ENCODE data around the gene SPRED1.

The SPRED1 gene

DNA sequence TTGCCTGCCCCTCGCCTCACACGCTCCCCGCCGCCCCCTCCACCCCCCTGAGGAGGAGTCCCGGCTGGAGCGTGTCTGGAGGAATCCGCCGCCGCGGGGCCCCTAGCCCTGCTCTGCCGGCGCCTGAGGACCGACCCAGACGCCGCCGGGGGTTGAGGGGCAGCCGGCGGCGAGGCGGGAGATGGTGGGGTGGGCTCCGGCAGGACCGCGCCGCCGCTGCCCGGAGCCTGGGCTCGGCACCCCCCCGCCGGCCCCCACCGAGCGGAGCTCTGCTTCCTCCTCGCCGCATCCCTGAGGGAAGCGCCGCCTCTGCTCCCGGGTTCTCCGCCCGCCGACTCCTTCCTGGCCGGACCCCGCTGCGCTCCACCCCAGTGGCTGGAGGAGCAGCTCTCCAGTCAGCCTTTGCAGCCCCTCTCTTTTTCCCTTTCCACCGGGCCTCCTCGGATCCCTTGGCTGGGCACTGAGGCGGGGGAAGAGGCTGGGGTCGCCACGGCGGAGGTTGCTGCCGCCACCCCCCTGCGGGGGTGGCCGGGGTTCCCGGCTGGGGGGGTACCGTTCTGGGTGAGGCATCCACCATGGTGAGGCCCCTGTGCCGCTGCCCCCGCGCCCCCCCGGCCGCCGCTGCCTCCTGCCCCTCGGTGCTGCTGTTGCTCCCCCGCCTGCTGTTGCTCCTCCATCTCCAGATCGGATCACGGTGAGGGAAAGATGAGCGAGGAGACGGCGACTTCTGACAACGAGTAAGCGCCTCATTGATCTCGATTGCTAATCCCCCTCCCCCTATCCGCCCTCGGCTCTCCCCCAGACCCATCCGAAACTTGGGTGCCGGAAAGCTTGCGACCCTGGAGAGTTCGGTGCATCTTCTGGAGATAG, at the start of gene SPRED1:
Gene SPRED1 (plus strand): TSS at position 356 of the 870 bp plus-strand sequence. CDS start 350 bp downstream, at position 706.
- DNase-seq = no peak

DNA sequence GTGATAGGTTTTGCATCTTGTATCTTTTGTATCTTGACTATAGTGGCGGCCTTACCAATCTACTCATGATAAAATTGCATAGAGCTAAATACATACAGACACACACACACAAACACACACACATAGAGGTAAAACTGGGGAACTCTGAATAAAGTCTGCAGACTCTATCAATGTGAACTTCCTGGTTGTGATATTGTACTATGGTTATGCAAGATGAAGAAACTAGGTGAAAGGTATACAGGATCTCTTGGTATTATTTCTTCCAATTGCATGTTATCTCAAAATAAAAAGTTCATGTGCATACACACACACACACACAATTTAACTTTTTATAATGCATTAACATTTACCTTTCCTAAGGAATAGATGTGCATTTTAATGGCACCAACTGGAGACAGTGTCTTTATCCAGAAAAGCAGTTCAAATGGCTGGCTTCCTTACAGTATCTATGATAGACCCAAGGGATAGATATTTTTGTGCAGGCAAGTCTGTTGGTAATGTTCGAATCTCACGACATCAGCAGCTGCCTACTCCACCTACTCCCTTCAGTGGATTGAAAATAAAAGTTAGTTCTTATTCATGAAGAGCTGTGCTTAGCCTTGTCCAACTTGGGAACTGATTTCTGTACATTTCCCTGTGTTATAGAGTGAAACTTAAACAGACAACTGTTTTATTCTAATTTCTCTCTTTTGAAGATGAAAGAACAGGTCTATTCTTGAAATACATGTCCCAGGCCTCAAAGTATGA, 46.9 kb upstream of the SPRED1 start:
- no peak for DNase-seq

DNA sequence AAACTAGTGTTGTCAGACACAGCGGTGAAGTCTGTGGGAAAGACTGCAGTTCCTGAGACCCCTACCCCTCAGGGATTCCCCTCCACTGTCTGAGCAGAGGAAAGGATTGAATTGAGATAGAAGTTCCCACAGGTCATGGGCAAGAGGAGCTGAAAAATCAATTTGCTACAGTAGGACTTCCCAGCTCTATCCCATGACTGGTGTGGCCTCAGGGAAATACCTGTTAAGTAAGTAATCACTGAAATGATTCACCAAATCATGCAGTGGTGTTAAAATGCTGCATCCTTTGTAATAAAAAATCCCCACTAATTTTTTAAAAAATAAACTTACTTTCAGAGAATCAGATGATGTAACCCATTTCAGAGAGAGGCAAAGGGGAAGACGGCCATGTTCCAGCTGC, 45.0 kb upstream of the SPRED1 start:
- no peak for DNase-seq

DNA sequence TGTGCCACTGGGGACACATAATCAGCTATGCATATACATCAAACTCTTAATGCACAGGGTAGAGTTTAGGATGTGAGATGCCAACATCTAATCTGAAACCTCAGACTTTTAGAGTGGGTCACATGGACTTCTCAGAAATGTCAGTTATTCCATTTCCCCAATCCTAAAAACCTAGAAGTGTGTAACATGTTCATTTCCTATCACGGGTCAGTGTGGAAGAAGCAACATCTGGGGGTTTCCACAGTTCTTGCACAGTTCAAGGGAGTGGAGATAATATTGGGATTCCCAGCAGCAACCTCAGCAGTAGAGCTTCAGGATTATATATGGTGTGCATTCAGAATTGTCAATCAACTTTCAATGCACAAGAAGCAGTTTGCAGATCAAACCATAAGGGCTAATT, 44.4 kb upstream of the SPRED1 start:
- no peak for DNase-seq

DNA sequence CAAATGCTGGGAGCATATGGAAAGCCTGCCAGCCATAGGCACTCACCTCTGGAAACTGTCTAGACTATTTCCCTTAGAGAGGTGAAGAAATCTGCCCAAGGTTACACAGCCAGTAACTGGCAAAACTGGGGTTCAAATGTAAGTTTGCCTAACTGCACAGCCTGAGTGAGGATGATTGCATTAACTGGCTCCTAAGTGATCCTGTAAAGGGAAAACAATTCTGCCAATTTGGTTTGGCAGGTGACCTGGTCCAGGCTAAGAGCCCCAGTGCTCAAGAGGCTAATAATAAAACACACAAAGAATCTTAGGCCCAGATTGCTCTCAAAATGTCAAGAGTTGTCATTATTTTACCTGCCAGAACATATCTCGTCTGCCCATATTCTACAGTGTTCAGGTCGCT, 43.9 kb upstream of the SPRED1 start:
- no peak for DNase-seq

DNA sequence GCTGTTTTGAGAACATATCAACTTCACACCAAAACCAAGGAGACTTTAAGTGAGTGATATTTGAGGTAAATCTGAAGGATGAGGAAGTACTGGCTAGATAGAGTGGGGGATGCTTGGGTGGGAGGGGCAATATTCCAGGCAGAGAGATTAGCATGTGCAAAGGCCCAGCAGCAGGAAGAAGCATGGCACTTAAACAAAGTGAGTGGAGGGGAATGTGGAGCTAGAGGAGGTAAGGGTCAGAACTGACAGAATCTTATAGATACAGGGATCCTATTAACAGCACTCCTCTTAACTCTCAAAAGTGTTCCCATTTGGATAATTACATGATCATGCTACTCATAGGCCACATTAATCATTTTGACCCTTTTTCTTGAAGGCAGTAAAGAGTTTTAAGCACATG, 41.4 kb upstream of the SPRED1 start:
- no peak for DNase-seq

DNA sequence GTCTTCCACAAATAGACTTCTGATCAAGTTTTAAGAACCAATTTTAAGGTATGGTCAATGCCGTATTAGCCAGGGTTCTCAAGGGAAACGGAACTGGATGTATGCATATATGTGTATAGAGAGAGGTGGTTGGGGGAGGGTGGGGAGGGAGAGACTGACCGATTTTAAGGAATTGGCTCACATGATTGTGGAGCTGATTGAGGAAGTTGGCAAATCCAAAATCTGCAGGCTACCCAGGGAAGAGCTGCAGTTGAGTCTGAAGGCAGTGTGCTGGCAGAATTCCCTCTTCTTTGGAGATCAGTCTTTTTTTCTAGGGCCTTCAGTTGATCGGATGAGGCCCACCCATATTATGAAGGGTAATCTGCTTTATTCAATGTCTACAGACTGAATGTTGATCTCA, 40.8 kb upstream of the SPRED1 start:
- DNase-seq = no peak

DNA sequence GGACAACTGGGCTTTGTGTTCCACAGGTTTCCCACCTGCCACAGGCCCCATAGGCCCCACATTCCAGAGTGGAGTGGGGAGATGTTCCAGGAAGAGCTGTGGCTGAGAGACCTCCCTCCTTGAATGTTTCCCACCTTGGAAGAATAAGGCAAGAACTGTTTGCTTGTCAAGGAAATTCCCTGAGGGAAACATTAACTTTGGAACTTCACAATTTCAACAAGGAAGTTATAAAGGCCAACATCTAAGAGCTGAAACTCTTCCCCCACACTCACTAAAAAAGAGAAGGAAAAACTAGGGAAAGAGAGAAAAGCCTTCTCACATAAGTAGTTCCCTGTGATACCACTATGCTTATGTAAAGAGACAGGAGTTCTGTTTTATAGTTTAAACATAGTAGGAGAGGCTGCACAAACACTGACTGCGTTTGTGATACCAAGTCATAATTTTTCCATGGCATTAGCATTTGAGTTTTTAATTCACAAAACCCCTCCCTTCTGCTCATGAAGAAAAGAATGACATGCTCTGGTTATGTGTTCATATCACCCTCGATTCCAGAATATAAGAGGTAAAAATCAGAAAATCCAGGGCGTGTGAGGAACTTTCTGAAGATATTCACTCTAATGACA, 39.8 kb upstream of the SPRED1 start:
- no peak for DNase-seq

DNA sequence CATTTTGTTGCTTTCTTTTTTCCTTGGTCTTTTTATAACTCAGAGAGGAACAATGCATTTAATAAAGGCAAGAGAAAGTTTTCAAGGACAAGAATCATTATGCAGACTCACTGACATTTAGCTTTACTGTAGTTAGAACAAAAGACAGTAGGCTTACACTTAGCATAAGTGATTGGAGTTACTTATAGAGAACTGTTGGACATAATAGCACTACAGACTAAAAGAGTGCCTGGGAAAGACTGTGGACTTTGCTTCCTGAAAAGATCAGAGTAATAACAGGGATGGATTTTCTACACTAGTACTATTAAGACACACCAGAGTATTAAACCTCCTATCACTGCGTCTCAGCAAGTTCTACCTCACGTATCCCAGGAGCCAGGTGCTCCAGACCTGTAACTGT, 39.3 kb upstream of the SPRED1 start:
- DNase-seq = no peak

DNA sequence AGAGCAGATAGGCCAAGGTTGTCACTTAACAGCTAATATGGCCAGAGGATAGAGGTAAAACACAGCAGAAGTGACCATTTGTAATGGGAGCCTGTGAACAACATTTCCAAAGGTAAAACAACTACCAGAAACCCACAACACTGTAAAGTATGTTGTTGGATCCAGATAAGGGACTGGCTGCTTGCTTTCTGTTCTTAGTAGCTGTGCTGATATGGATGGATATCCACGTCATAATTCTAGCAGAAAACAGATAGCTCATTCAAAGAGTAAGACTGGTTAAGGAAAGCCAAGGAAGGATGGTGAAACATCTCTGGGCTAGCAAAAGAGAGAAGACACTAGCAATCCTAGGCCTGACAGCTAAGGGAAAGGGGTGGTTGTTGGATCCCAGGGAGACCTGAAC, 36.9 kb upstream of the SPRED1 start:
- no peak for DNase-seq

DNA sequence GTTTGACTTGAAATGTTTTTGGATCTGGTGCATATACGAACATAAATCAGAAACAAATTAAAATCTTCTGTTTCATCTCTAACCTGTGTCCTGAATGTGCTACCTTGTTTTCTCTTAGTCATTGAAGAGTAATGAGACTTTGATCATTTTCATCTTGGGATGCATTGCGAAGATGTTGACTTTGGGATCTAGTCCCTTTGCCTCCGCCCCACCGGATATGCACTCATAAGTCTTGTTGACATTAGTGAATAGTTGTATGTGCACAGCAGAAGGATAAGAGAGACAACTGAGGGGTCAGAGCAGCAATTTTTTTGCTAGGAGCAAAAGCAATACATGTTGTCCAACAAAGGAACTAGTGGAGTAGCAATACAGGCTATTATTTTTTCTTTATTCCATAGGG, 35.9 kb upstream of the SPRED1 start:
- no peak for DNase-seq

DNA sequence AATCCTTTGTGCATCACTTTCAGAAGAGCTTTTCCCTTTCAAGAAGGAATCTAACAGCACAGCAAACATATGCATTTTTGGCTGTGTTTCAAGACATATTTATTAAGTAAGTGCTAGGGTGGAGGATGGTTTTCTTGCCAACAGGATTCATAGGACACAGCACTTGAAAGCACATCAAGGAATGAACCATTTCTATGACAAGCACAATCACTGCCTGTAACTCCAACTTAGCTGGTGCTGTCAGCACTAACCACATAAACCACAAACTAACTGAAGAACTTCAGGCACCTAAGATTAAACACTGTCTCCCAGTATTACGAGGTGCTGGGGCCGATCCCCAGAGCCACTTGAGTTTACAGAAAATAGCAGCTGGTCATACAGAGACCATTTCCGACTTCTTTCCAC, 35.4 kb upstream of the SPRED1 start:
- DNase-seq = peak; percentile 8

DNA sequence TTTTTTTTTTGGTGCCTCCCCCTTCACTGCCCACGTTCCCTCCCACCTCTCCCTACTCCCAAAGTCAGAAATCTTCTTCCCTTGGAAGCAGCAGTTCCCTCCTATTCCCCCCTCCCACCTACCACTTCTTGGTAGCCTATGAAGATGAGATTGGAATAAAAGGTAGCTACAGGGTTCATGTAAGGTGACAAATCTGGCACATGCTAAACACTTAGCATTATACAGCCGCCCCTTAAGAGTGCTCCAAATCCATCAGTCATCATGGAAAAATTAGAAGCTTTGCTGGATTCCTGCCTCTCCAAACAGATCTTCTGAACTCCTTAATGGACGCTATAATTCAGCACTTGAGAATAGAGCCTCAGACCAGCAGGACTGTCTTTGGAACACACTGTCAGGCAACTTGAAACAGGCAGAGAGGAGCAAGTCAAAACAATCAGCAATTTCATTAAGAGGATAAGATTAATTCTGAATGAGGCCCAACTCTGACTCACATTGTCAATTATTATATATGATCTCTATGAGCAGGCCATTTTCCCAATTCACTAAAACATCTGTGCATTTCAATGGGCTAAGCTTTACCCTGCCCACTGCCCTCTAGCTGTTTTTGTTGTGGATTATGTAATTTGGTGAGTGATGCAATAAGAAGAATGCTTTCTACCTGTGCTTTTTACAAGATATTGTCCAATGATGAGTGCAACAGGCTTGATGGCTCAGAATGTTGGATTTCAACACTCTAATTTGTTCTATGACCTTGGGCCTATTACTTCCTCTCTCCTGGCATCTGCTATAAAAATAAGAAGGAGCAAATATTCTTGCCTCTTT, 34.6 kb upstream of the SPRED1 start:
- DNase-seq = peak; percentile 12

DNA sequence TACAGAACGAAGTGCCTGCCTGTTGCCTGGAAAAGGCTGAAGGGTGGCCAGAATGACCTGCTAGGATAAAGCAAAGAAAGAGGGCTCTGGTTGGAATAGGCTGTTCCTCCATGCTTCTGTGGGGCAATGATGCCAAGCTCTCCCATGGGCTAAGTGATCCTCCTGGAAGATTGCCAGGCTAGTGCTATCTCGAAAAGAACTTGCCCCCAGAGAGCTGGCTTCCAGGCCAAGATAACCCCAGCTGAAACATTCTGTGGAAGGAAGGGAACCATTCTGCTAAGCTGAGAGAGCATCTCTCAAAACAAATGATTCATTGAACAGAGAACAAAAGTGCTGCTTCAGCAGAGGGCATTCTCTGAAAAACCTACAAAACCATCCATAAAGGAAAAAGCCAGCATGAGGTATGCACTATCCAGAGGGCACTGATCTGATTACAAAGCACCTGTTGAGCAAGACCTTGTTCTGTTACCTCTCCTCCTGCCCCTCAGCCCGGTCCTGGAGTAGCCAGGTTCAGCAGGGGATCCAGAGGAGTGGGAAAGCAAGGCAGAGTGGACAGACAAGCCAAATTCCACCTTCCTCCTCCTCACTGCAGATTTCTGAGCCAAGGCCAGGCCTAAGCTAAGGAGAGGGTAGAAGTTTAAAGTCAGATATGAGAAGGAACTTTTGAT, 31.9 kb upstream of the SPRED1 start:
- DNase-seq = no peak

DNA sequence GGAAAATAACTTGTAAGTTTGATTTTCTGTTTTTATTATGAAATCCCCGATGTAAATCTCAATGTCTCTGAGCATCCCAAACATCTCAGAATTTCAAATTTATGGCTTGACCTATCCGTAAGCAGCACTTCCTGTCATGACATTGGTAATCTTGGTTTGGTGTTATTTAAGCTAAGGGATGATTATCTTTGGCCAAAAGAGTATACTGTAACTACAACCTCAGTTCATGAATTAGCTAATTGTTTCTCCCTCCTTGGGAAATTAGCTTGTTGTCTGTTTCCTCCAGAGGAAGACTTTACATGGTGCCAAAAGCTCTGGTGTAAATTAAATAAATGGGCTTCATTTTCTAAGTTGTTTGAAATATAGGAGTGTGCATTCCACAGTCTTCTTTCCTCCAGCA, 28.1 kb upstream of the SPRED1 start:
- DNase-seq = no peak

DNA sequence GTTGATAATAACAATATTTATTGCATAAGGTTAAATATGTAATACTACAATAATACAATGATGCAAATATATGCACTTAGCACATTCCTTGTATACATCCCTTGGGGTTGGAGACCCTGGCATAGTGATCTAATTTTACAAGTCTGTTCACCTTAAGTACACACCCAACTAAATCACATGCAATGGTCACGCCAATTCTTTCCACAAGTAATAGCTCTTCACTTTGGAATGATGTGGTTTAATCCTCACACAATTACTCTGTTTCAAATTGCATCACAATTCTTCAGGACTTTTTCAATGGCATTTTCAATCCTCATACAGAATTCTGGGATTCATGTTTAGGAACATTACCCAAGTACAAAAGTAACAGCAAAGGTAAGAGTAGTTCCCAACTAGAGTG, 27.3 kb upstream of the SPRED1 start:
- no peak for DNase-seq

DNA sequence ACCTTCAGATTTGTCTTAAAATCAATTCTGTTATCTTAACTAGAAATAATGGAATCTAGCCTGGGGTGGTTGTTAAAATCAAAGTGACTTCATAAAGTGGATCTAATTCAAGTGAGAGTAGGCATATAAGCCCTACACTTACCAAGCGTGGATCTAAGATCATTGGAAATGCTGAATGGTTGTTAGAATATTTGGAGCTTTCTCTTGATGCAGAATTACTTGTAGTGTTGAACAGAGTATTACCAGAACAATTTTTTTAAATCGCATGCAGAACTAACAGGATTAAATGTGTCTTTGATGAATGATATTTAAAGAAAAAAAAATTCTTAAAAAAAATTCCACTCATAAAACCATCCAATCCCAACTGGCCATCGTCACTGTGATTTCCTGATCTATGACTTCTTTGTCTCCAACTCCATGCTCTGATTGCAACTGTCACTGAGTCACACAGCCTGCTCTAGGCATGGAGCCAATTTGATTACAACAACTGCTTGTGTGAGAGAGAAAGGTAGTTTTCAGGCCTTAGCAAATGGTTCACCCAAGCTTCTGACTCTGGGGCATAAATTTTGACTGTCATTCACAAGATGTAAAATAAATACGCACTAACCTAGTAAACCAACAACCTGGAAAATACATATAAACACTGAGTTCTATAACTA, 25.9 kb upstream of the SPRED1 start:
- no peak for DNase-seq

DNA sequence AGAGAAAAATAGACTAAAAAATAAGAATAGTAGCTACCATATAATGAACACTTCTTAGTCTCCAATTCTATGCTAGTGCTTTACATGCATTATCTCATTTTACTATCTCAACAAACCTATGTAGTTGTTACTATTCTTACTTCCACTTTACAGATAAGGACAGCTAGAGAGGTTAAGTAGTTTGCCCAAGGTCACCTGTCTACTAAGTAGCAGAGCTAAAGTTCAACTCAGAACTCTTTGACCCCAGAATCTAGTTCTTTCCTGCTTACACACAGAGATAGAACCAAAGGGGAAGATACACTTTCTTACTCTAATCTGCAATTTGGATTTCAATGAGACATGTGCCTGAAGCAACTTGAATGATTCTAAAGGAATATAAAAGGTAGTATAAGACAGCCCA, 24.7 kb upstream of the SPRED1 start:
- DNase-seq = no peak

DNA sequence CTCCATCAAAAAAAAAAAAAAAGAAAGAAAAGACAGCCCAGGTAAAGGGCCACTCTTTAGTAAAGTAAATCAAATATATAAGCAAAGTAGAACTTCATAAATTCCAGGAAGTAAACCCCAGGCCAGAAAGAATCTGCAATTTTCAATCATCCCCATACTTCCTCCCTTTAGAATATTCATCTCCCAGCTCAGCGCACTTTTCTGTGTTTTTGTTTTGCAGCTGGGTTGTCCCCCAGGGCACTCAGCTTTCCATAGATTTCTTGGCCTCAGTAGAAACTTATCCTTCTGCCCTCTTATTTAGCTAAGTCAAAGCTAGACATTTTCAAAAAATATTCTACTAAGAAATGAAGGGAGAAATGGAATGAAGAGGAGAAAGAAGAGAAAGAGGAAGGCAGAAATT, 24.0 kb upstream of the SPRED1 start:
- no peak for DNase-seq

DNA sequence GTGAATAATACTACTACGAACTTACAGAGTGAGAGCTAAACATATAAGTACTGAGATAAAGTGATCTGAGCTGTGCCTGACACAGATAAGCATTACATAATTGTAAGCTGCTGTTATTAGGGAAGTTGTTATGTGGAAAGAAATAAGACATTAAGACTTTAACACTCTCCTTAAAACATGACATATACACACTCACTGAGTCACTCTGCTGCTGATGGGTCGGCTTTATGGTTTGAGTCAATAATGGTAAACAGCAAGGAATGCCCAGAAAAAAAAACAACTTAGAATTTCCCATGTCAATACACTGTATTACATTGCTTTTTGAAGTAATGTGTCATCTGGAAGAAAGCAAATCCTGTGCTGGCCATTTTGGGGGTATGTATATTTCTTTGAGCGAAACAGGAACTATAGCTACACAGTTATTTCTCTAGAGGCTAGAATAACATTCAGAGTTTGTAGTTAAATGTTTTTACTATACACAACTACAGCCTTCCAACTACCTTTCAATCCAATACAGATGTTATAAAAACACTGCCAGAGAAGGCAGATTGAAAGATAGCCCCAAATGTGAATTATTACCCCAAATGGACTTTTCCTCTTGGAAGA, 22.8 kb upstream of the SPRED1 start:
- DNase-seq = no peak

DNA sequence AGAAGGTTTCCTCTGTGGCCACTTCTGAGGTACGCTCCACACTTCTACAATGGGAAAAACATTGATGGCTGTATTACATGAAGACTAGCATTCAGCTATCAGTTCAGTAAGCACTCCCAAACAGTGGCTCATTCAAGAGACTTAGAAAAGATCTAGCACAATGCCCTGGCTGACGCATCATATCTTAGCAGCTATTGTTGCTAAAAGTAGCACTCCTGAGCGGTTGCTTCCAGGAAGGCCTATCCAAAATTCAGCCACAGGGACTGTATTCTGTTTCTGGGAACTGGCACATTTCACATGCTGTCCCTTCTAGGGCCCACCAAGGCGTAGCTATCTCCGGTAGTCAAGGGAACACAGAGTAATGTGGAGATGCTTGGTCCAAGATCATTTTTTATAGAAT, 21.2 kb upstream of the SPRED1 start:
- no peak for DNase-seq

Measured in DMS79 (cell line).